D341Med (cell line): ENCODE measurements around the gene OTOS.

ENCODE experiments used
- DNase-seq: peaks from one replicate; pipeline ENCODE4 v3.0.0; 2012; ENCODE audit warnings: low spot score

OTOS gene

DNA sequence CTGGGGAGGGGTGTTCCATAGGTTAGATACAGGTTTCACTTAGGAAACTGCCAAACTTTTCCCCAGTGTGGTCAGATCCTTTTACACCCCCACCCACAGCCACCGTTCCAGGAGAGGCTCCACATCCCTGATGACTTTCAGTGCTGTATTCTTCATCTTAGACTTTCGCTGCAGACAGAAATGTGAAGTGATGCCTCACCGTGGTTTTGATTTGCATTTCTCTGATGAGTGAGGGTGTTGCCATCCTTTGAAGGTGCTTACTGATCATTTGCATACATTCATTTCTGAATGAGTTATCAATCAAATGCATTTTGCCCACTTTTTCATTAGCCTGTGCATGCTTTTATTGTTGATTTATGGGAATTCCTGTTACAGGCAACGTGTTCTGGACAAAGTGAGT is 19.3 kb downstream of the OTOS start:
- DNase-seq, result peak; percentile 5

DNA sequence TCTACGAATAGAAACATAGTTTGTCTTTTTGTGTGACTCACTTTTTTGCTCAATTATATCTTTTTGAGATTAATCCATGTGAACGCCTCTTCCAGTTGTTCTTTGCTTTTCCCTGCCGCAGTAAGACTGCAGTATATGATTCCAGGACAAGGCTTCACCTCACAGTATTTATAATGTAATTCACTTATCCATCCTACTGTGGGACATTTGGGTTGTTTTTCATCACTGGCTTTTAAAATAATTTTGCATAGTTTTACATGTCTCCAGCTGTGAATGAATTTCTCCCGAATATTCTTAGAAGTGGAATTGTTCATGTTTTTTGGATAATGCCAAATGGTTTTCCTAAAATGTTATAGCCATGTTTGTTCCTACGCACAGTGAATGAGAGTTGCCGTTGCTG is 26.2 kb downstream of the OTOS start:
- no peak for DNase-seq

DNA sequence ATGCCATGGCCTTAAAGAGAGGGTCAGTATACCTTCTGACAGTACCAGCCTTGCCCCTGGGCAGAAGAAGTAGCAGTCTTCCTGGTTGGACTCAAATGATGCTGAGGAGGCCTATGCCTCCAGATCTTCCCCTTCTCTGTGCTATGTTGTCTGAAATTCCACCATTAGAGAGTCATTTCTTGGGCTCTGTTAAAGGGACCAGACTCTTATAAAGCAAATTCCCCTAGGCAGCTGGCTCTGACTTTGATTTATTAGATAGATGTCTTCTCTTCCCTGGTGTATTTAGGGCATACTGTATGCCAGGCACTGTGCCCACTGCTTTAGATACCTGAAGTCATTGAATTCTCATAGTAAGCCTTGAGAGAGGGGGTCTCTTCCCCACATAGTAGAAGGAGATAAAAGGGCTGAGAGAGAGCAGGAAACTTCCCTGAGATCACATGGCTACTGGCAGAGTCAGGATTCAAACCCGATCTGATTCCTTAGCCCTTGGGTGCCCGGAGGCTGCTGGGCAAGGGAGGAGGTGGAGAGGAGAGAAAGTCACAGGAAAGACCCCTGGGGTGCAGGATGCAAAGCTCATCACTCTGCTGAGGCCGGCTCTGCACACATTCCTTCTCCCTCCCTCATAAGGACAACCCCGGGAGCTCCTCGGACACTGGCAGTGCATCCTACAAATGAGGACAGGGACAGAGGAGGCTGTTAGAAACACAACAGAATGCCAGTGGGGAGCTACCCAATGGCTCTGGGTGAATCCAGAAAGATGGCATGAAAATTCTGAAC is 27.4 kb downstream of the OTOS start:
- peak; percentile 10 for DNase-seq

DNA sequence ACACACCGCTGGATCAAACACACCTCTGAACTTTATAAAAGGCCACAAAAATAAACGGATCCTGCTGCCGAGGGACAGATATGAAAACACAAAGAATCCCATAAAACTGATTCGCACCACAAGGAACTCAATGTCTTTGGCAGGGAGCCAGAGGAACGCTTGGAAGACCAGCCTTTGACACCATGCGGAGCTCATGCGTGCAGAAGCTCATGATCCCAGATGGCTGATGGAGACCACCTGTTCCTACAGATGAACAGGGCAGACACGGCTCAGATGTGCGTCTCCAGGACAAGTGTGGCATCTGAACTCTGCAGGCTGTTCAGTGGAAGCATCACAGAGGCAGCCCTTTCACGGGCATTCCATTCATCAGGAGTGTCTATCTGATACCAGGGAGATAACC is 29.2 kb downstream of the OTOS start:
- peak; percentile 4 for DNase-seq

DNA sequence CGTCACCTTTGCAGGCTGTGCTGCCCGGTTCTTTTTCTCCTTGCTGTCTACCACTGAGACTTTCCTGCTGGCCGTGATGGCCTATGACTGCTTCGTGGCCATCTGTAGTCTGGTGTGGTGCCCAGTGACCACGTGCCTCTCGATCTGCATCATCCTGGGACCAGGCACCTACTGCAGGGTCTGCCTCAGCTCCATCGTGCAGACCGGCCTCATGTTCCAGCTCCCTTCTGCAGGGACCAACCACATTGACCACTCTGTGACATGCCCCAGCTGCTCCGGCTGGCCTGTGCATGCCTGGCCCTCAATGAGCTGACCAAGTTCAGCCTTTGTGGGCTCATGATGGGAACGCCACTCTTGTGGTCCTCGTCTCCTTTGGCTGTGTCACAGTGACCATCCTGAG is 31.1 kb downstream of the OTOS start:
- DNase-seq, result peak; percentile 6

DNA sequence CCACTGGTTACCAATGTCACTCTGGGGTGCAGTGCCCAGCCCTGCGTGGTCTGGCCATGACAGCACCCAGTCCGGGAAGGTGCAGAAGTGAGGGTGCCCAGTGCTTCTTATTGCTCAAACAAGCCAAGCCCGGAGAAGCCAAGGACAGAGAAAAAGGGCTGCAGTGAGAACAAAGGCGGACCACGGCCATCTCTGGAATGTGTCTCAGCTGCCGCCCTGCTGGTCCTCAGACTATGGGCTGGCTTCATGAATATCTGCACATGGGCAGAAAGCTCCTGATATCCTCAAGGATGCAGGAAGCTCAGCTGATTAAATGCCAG is 33.0 kb downstream of the OTOS start:
- no peak for DNase-seq

DNA sequence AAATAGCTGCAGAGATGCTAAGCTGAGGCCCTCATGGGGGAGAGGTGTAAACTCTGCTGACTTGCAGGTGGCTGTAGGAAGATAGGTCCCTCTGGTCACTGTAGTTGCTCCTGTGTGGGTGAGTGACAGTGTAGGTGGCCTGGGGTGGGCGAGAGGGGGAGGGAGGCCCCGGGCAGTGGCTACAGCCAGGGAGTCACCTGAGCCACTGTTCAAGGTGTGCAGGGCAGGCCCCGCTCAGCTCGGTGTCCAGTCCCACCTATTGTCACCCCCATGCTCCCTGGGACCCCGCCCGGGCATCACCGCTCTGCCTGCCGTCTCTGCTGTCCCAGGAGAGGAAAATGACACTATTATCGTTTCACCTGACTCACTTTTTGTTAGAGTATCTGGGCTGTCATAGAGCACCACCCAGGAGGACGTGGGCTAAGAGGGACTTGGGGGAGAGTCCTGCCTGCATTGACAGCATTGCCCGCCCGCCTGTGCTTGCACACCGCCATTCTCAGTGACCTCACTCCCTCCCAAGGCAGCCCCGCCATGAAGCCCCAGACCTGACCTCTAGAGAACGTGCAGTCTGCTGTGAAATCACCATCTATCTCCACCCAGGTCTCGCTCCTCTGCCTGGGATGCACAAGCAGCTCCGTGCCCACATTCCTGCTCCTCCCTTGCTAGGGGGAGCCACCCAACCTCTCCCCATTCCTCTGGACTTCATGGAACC is 33.5 kb downstream of the OTOS start:
- DNase-seq, result peak; percentile 3

DNA sequence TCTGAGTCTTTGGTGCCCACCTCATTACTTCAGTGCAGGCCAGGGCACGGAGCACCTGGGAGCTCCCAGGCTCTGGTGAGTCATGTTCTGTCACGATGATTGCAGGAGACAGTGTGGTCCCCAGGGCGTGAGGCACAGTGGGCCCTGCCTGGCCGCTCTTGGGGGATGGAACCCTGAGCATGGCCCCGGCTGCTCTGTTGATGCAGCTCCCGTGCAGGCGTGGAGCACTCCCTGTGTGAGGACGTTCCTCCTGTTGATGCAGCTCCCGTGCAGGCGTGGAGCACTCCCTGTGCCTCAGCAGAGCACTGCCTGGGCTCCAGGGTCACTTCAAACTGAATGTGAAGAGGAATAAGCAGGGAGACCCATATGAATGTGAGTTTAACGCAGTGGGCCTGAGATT is 34.5 kb downstream of the OTOS start:
- DNase-seq, result no peak

DNA sequence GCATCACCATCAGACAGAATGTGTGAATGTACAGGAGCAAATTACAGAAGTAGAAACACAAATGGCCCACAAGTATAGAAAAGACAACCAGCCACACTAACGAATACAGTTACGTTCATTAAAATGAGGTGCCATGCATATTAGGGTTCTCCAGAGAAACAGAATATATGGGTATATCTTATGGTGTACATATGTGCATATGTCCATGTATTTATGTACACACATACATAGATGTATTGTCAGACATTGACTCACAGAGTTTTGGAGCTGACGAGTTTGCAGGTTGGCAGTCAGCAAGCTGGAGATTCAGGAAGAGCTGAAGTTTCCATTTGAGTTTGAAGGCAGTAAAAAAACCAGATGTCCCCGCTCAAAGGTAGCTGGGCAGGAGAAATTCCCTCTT is 37.3 kb downstream of the OTOS start:
- DNase-seq, result no peak

DNA sequence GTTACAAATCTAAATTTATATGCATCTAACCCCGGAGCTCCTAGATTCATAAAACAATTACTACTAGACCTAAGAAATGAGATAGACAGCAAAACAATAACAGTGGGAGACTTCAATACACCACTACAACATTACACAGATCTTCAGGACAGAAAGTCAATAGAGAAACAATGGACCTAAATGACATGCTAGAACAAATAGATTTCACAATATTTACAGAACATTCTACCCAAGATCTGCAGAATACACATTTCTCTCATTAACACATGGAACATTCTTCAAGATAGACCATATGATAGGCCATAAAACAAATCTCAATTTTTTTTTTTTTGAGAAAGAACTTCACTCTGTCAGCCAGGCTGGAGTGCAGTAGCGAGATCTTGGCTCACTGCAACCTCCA is 42.1 kb downstream of the OTOS start:
- no peak for DNase-seq

DNA sequence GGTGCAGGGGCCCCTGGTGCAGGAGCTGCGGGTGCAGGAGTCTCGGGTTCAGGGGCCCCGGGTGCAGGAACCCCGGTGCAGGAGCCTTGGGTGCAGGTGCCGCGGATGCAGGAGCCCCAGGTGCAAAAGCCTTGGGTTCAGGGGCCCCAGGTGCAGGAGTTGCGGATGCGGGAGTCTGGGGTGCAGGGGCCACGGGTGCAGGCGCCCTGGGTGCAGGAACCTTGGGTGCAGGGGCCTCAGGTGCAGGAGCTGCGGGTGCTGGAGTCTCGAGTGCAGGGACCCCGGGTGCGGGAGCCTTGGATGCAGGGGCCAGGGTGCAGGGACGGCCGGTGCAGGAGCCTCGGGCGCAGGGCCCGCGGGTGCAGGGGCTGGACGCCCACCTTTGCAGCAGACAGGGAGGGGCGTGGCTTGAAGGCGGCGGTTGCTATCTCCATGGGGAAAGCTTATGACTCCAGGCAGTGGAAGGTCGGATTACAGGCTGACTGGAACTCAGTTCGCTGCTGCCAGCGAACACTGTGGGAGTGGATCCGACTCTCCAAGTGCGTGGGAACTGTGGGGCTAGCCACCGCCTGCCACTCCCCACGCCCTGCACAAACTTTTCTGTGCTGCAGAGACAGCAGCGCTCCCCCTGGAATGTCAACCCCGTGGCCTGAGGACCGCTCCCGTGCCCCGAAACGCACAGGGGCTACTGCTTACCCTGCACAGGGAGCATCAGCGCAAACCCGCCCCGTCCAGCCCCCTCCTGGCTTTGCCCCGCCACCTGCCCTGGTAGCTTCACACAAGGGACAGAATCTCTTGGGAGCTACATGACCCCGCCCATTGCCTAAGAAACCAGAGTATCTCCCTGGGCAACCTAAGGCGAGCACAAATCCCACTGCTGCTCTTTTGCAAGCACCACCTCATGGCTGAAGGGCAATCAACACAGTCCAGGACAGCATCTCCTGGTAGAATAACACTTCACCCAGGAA is 44.6 kb downstream of the OTOS start:
- no peak for DNase-seq

DNA sequence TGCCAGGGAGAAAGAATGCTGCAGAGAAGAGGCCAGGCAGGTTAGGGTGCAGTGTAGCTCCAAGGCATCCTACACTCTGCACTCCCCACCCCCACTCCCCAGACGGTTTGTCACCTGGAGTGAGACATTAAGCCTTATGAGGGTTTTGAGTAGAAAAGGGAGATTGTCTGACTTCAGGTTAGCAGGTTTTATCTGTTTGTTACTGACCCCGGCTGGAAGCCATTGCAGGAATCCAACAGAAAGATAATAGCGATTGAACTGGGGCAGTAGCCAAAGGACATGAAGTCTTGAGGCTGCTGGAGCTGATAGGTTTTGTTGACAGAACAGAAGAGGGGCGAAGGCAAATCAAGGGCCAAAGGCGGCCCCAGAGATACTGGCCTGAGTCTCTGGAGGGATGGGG is 51.2 kb downstream of the OTOS start:
- no peak for DNase-seq
